Suprapubic skin (tissue), 4 donors: Measurements from ENCODE around the gene MAIP1. TPM values are rescaled to one million over a fixed set of nuclear protein-coding genes. Genes with fewer than 3 reads are reported as not detected.
"Not testable (repeated sequence)": the region's sequence is repeated elsewhere in the genome, so short reads cannot be mapped to it uniquely, and the experiment has no call there.

Experiments used
- DNase-seq, 2 donors: peaks; one replicate each; pipeline ENCODE4 v3.0.0-alpha.2; 2019; ENCODE audit warnings: low spot score in 2 of 2
- H3K27ac ChIP-seq: fragments of 200-600 bp; sonication (generic); one replicate; pipeline ENCODE4 v1.5.1; 2019
- H3K27me3 ChIP-seq: fragments of 200-600 bp; sonication (generic); one replicate; pipeline ENCODE4 v1.5.1; 2019
- H3K36me3 ChIP-seq: fragments of 200-600 bp; sonication (generic); one replicate; pipeline ENCODE4 v1.5.1; 2019
- H3K4me1 ChIP-seq: fragments of 200-600 bp; sonication (generic); one replicate; pipeline ENCODE4 v1.5.1; 2019
- H3K4me3 ChIP-seq: fragments of 200-600 bp; sonication (generic); one replicate; pipeline ENCODE4 v1.5.1; 2019; ENCODE audit warnings: mild to moderate bottlenecking
- H3K9me3 ChIP-seq: fragments of 200-600 bp; sonication (generic); one replicate; pipeline ENCODE4 v1.5.1; 2019
- CTCF ChIP-seq, 2 donors: fragments of 200-600 bp in 1 of 2; fragments of 450-650 bp in 1 of 2; sonication (generic) in 1 of 2; IDR thresholded peaks; one replicate each; pipeline ENCODE4 v1.5.1; 2016 to 2019; ENCODE audit warnings: antibody characterized with exemption in 2 of 2, mild to moderate bottlenecking in 1 of 2, moderate library complexity in 1 of 2
- EP300 ChIP-seq: sonication (generic); formaldehyde crosslinking; IDR thresholded peaks from one replicate; pipeline ENCODE4 v1.6.1; 2017; ENCODE audit warnings: antibody characterized with exemption
- POLR2A ChIP-seq, 2 donors: fragments of 450-650 bp; IDR thresholded peaks; one replicate each; pipeline ENCODE4 v1.6.1; 2017; ENCODE audit warnings: antibody characterized with exemption in 2 of 2, mild to moderate bottlenecking in 2 of 2, moderate library complexity in 2 of 2
- POLR2AphosphoS5 ChIP-seq, 3 donors: sonication (generic); formaldehyde crosslinking; IDR thresholded peaks; one replicate each; pipeline ENCODE4 v1.6.1; 2017; ENCODE audit warnings: antibody characterized with exemption in 3 of 3
- WGBS: methylation state at CpG from one replicate; pipeline ENCODE4 v1.1.5; 2018; 5-methylcytosine and 5-hydroxymethylcytosine counted together
- total RNA-seq, 4 donors: library from RNA; depleted of rRNA; stranded (reverse); fragments of >200 nt; gene quantifications; one replicate each; pipeline ENCODE4 v1.1.0, GENCODE V29; 2016

MAIP1 gene
- total RNA-seq, 4 donors from 2014 or later, result 24.5 to 36.0 (median 25.5) TPM

GRCh38 chr2:199911877-199912161, 43.6 kb upstream of the MAIP1 start:
- H3K36me3 ChIP-seq, result peaks cover 3% of the 10 kb centered on the region
- no peak for TF ChIP-seq CTCF (IDR thresholded peaks at IDR 0.05)
- TF ChIP-seq POLR2AphosphoS5 (IDR thresholded peaks at IDR 0.05), result no peak
- TF ChIP-seq EP300, result no peak
- no peak for TF ChIP-seq POLR2A (IDR thresholded peaks at IDR 0.05)
- peak overlapping the region; percentile 93 for H3K27ac ChIP-seq
- no peaks in the 10 kb centered on the region for H3K27me3 ChIP-seq
- H3K9me3 ChIP-seq, result no peaks in the 10 kb centered on the region
- 0% methylated on average over 13 of the region's 13 CpGs for WGBS
- DNase-seq, result no peak
- peak overlapping the region; percentile 89 for H3K4me3 ChIP-seq
- peaks cover 25% of the 10 kb centered on the region for H3K4me1 ChIP-seq

- not testable (repeated sequence) for H3K36me3 ChIP-seq, H3K9me3 ChIP-seq, H3K27ac ChIP-seq, DNase-seq, H3K27me3 ChIP-seq
- Histone ChIP-seq H3K4me1 (peaks cover 25% of the 10 kb centered on the region), H3K4me3 (peak overlapping the region; percentile 89)
- 88% methylated on average over 12 of the region's 12 CpGs for WGBS
Measured at GRCh38 chr2:199912553-199913114, 42.7 kb upstream of the MAIP1 start.

- peaks cover 25% of the 10 kb centered on the region for H3K4me1 ChIP-seq
- H3K27ac ChIP-seq, result no peak overlapping the region
- 66% methylated on average over 2 of the region's 2 CpGs for WGBS
- no peak for TF ChIP-seq CTCF (IDR thresholded peaks at IDR 0.05)
- TF ChIP-seq POLR2A (IDR thresholded peaks at IDR 0.05), result no peak
- TF ChIP-seq EP300, result no peak
- TF ChIP-seq POLR2AphosphoS5 (IDR thresholded peaks at IDR 0.05), result no peak
- no peaks in the 10 kb centered on the region for H3K9me3 ChIP-seq
- DNase-seq, result no peak
- no peaks in the 10 kb centered on the region for H3K27me3 ChIP-seq
- H3K36me3 ChIP-seq, result peaks cover 22% of the 10 kb centered on the region
- H3K4me3 ChIP-seq, result no peak overlapping the region
Measured at GRCh38 chr2:199914372-199914958, 40.9 kb upstream of the MAIP1 start.

- no peak for TF ChIP-seq CTCF (IDR thresholded peaks at IDR 0.05)
- no peak for TF ChIP-seq POLR2AphosphoS5 (IDR thresholded peaks at IDR 0.05)
- TF ChIP-seq POLR2A (IDR thresholded peaks at IDR 0.05), result no peak
- TF ChIP-seq EP300, result no peak
- no peak overlapping the region for H3K27ac ChIP-seq
- no peak overlapping the region for H3K4me3 ChIP-seq
- DNase-seq, result no peak
- H3K27me3 ChIP-seq, result no peaks in the 10 kb centered on the region
- no peaks in the 10 kb centered on the region for H3K9me3 ChIP-seq
- H3K4me1 ChIP-seq, result peaks cover 17% of the 10 kb centered on the region
- 96% methylated on average over 4 of the region's 4 CpGs for WGBS
- peaks cover 24% of the 10 kb centered on the region for H3K36me3 ChIP-seq
Measured at GRCh38 chr2:199916980-199917379, 38.4 kb upstream of the MAIP1 start.

- WGBS, result 72% methylated on average over 5 of the region's 5 CpGs
- H3K4me1 ChIP-seq, result peaks cover 3% of the 10 kb centered on the region
- H3K27me3 ChIP-seq, result no peaks in the 10 kb centered on the region
- no peaks in the 10 kb centered on the region for H3K9me3 ChIP-seq
- DNase-seq, result no peak
- TF ChIP-seq CTCF (IDR thresholded peaks at IDR 0.05) (no peak), POLR2AphosphoS5 (IDR thresholded peaks at IDR 0.05) (no peak), EP300 (no peak), POLR2A (IDR thresholded peaks at IDR 0.05) (no peak)
- no peak overlapping the region for H3K27ac ChIP-seq
- peaks cover 25% of the 10 kb centered on the region for H3K36me3 ChIP-seq
- H3K4me3 ChIP-seq, result no peak overlapping the region
Measured at GRCh38 chr2:199922856-199923255, 32.5 kb upstream of the MAIP1 start.

- TF ChIP-seq EP300 (no peak), POLR2A (IDR thresholded peaks at IDR 0.05) (no peak), POLR2AphosphoS5 (IDR thresholded peaks at IDR 0.05) (no peak), CTCF (IDR thresholded peaks at IDR 0.05) (no peak)
- 81% methylated on average over 2 of the region's 2 CpGs for WGBS
- Histone ChIP-seq H3K27me3 (no peaks in the 10 kb centered on the region), H3K4me3 (no peak overlapping the region), H3K4me1 (peaks cover 3% of the 10 kb centered on the region), H3K36me3 (peaks cover 16% of the 10 kb centered on the region), H3K27ac (no peak overlapping the region), H3K9me3 (no peaks in the 10 kb centered on the region)
- no peak for DNase-seq
Measured at GRCh38 chr2:199923924-199924323, 31.5 kb upstream of the MAIP1 start.
